Stimulated activated CD4-positive, alpha-beta T cell treated with anti-CD3 and anti-CD28 coated beads, Interleukin-2, amount 100 ng/mL, for 48 hours (primary cell): ENCODE data around the gene DCLK2.

Experiments used
- DNase-seq, 2 donors: peaks; one replicate each; pipeline ENCODE4 v3.0.0-alpha.2; 2020

Gene DCLK2

GRCh38 chr4:150286656-150287055 is 208.4 kb downstream of the DCLK2 start:
- no peak for DNase-seq

GRCh38 chr4:150289198-150289597 is 211.0 kb downstream of the DCLK2 start:
- no peak for DNase-seq

GRCh38 chr4:150289881-150290280 is 211.6 kb downstream of the DCLK2 start:
- no peak for DNase-seq

GRCh38 chr4:150297861-150298474 is 219.7 kb downstream of the DCLK2 start:
- peak; percentile 15 to 42 for DNase-seq

- DNase-seq: no peak
These were observed 221.6 kb downstream of the DCLK2 start for GRCh38 chr4:150299816-150300215.

- peak; percentile 15 to 35 for DNase-seq
These were observed 224.3 kb downstream of the DCLK2 start for GRCh38 chr4:150302553-150302952.

- DNase-seq: no peak
These were observed 227.8 kb downstream of the DCLK2 start for GRCh38 chr4:150305995-150306394.

- no peak for DNase-seq
These were observed 228.5 kb downstream of the DCLK2 start for GRCh38 chr4:150306719-150307118.
